CD4-positive, alpha-beta memory T cell (primary cell): ENCODE measurements around the gene STX1A. TPM values are rescaled to one million over a fixed set of nuclear protein-coding genes. Genes with fewer than 3 reads are reported as not detected.

ENCODE experiments used
- CTCF ChIA-PET: fragments of 350-600 bp; sonication (Branson Sonifier 250); formaldehyde crosslinking; loops from one replicate; lab custom pipeline; 2021; ENCODE audit warnings: inconsistent platforms; ENCODE audit not compliant: partially characterized antibody; lab: Charles Lee
- POLR2A ChIA-PET: fragments of 350-600 bp; sonication (Branson Sonifier 250); formaldehyde crosslinking; loops from one replicate; lab custom pipeline; 2021; ENCODE audit not compliant: partially characterized antibody; lab: Charles Lee
- DNase-seq, 5 donors: peaks; one replicate each; pipeline versions ENCODE4 v3.0.0 to v3.0.0-alpha.2; 2020 to 2022; ENCODE audit warnings: mixed read lengths in 1 of 5
- H3K27ac ChIP-seq: one replicate; pipeline ENCODE4 v1.7.0; 2013; ENCODE audit warnings: low read depth, low read length
- H3K27me3 ChIP-seq: 2 replicates; pipeline ENCODE4 v1.7.0; 2013; ENCODE audit warnings: mild to moderate bottlenecking, low read length, moderate library complexity; ENCODE audit not compliant: insufficient read depth
- H3K36me3 ChIP-seq: 2 replicates; pipeline ENCODE4 v1.7.0; 2013; ENCODE audit warnings: mild to moderate bottlenecking, low read length, moderate library complexity; ENCODE audit not compliant: insufficient read depth
- H3K4me1 ChIP-seq: 2 replicates; pipeline ENCODE4 v1.7.0; 2013; ENCODE audit warnings: mild to moderate bottlenecking, low read length, moderate library complexity; ENCODE audit not compliant: insufficient read depth
- H3K4me3 ChIP-seq, 2 donors: one replicate each; pipeline ENCODE4 v1.7.0; 2013; ENCODE audit warnings: low read length in 2 of 2, mild to moderate bottlenecking in 1 of 2
- H3K9me3 ChIP-seq, 2 donors: one replicate each; pipeline ENCODE4 v1.7.0; 2013; ENCODE audit warnings: low read length in 2 of 2, control low read depth in 1 of 2; ENCODE audit not compliant: control insufficient read depth in 1 of 2
- H3K27ac Mint-ChIP-seq, 7 donors: one replicate each; pipeline ENCODE4 v1.8.0; 2020 to 2021; ENCODE audit warnings: mixed read lengths in 7 of 7, mild to moderate bottlenecking in 6 of 7, inconsistent platforms in 3 of 7, moderate library complexity in 3 of 7
- H3K27me3 Mint-ChIP-seq, 2 donors: one replicate each; pipeline ENCODE4 v1.8.0; 2020 to 2021; ENCODE audit warnings: mixed read lengths in 2 of 2
- H3K36me3 Mint-ChIP-seq, 2 donors: one replicate each; pipeline ENCODE4 v1.8.0; 2020 to 2021; ENCODE audit warnings: mixed read lengths in 2 of 2, inconsistent platforms in 1 of 2, mild to moderate bottlenecking in 1 of 2
- H3K4me1 Mint-ChIP-seq, 4 donors: one replicate each; pipeline ENCODE4 v1.8.0; 2020 to 2021; ENCODE audit warnings: mixed read lengths in 4 of 4, mild to moderate bottlenecking in 1 of 4
- H3K4me3 Mint-ChIP-seq, 8 donors: one replicate each; pipeline ENCODE4 v1.8.0; 2020 to 2021; ENCODE audit warnings: mixed read lengths in 8 of 8, mild to moderate bottlenecking in 7 of 8, moderate library complexity in 6 of 8, inconsistent platforms in 3 of 8
- H3K9me3 Mint-ChIP-seq, 8 donors: one replicate each; pipeline ENCODE4 v1.8.0; 2020 to 2021; ENCODE audit warnings: mixed read lengths in 8 of 8, mild to moderate bottlenecking in 5 of 8, inconsistent platforms in 3 of 8, moderate library complexity in 1 of 8
- intact Hi-C: fragments of 100-400 bp; cut with micrococcal nuclease; formaldehyde crosslinking; loops from one replicate; pipeline ENCODE4 v1.15.1; 2023
- polyA plus RNA-seq, 2 donors: library from polyadenylated mRNA; unstranded; fragments of 300-500 nt; fragmentation: Illumina TruSeq; gene quantifications; one replicate each; pipeline ENCODE4 v1.2.3, GENCODE V29; 2021
- total RNA-seq, 2 experiments: library from RNA; stranded (reverse); gene quantifications; one replicate each; pipeline ENCODE4 v1.2.3, GENCODE V29; 2021

Gene STX1A
- total and polyA plus RNA-seq, 4 experiments from 2014 or later: 1.2 to 8.3 (median 5.4) TPM

DNA sequence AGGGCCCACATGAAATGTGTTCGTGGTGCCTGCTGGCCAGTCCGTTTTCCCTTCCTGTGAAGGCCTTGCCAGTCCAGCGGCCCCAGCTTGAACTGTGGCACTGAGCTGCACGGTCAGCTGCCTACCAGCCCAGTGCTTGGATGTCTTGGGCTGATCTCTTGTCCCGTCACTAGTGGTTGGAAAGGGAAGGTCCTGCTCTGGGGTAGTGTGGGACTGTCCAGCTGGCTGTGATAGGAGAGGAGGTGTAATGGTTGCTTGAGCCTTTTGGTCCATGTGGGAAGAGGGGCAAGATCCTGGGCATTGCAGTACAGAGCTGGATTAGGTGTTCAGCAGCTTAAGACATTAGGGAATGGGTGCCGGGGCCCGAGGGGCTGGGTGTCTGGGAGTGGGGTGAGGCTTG, 21.1 kb downstream of the STX1A start:
- DNase-seq: no peak
- intact Hi-C loops: no loop called here
- Histone ChIP-seq H3K27me3 (no peaks in the 10 kb centered on the region), H3K9me3 (no peaks in the 10 kb centered on the region), H3K4me1 (no peaks in the 10 kb centered on the region), H3K4me3 (no peak overlapping the region), H3K27ac (no peak overlapping the region), H3K36me3 (peaks cover 55% of the 10 kb centered on the region)
- H3K4me1 Mint-ChIP-seq: peaks cover 0 to 4% (median 3%) of the 10 kb centered on the region in 4 donors
- ChIA-PET CTCF (interaction anchor here (0.5 to 1.9 kb wide), 4 partner anchors 33 to 94 kb away, joined by 3 to 6 read pairs (median 4); no protein-coding TSS in a partner anchor), POLR2A (no interaction called here)
- no peak overlapping the region for H3K4me3 Mint-ChIP-seq
- H3K27me3 Mint-ChIP-seq: no peaks in the 10 kb centered on the region
- H3K9me3 Mint-ChIP-seq: peaks cover 0 to 3% (median 0%) of the 10 kb centered on the region in 8 donors
- H3K36me3 Mint-ChIP-seq: peaks cover 39 to 58% of the 10 kb centered on the region in 2 donors
- H3K27ac Mint-ChIP-seq: no peak overlapping the region

DNA sequence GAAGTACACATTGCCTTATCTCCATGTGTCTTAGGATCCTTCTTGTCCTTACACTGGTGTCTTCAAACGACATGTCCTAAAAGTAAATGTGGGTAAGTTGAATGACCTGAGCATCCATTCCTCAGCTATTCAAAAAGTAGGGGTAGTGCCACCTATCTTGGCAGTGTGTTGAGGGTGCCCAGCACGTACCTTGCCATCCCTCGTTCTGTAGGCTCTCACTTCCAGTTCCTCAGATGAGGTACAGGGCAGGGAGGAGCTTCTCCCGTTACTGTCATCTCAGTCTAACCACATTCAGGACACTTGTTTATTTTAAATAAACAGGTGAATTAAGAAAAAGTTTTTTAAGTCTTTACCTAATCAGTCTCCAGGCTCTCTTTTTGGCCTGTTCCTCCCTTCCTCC, 23.1 kb downstream of the STX1A start:
- Histone ChIP-seq H3K27me3 (no peaks in the 10 kb centered on the region), H3K9me3 (no peaks in the 10 kb centered on the region), H3K4me3 (no peak overlapping the region), H3K27ac (no peak overlapping the region), H3K36me3 (peaks cover 75% of the 10 kb centered on the region), H3K4me1 (no peaks in the 10 kb centered on the region)
- H3K4me3 Mint-ChIP-seq: no peak overlapping the region
- ChIA-PET CTCF (interaction anchor here (0.9 to 1.7 kb wide), 2 partner anchors 11 to 29 kb away, joined by 3 to 6 read pairs; no protein-coding TSS in a partner anchor), POLR2A (no interaction called here)
- peaks cover 0 to 3% (median 0%) of the 10 kb centered on the region in 8 donors for H3K9me3 Mint-ChIP-seq
- intact Hi-C loops: no loop called here
- no peak for DNase-seq
- peaks cover 0 to 2% (median under 1%) of the 10 kb centered on the region in 4 donors for H3K4me1 Mint-ChIP-seq
- H3K27me3 Mint-ChIP-seq: no peaks in the 10 kb centered on the region
- peak overlapping the region in 1 of 7 donors; percentile 7 for H3K27ac Mint-ChIP-seq
- peaks cover 52 to 59% of the 10 kb centered on the region in 2 donors for H3K36me3 Mint-ChIP-seq

DNA sequence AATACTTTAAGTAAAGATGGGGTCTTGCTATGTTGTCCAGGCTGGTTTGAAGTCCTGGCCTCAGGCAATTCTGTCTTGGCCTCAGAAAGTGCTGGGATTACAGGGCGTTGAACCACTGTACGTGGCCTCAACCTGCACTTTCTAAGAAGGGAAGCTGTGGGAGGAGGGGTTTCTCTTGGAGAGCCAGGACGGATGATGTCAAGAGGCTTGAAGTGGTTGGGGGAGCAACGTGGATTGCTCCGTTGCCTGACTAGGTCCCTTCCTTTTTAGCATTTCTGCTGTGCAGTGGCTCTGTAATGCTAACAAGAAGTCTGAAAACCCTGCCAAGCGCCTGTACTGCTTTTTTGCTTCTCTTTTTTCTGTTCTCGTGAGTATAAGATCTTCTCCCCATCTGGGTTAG, 28.8 kb downstream of the STX1A start:
- Histone ChIP-seq H3K9me3 (no peaks in the 10 kb centered on the region), H3K4me1 (no peaks in the 10 kb centered on the region), H3K36me3 (peaks cover 72% of the 10 kb centered on the region), H3K27me3 (no peaks in the 10 kb centered on the region), H3K27ac (no peak overlapping the region), H3K4me3 (no peak overlapping the region)
- no peak overlapping the region for H3K4me3 Mint-ChIP-seq
- intact Hi-C loops: no loop called here
- no peaks in the 10 kb centered on the region for H3K27me3 Mint-ChIP-seq
- CTCF ChIA-PET: no interaction called here
- peak overlapping the region in 1 of 7 donors; percentile 3 for H3K27ac Mint-ChIP-seq
- H3K9me3 Mint-ChIP-seq: peaks cover 0 to 1% (median 0%) of the 10 kb centered on the region in 8 donors
- H3K4me1 Mint-ChIP-seq: peaks cover 5 to 13% (median 9%) of the 10 kb centered on the region in 4 donors
- H3K36me3 Mint-ChIP-seq: peaks cover 57 to 64% of the 10 kb centered on the region in 2 donors
- no peak for DNase-seq
- POLR2A ChIA-PET: interaction anchor here (0.7 kb wide), 1 partner anchor 23 kb away, joined by 3 read pairs; the partner anchor contains the start of gene VPS37D

DNA sequence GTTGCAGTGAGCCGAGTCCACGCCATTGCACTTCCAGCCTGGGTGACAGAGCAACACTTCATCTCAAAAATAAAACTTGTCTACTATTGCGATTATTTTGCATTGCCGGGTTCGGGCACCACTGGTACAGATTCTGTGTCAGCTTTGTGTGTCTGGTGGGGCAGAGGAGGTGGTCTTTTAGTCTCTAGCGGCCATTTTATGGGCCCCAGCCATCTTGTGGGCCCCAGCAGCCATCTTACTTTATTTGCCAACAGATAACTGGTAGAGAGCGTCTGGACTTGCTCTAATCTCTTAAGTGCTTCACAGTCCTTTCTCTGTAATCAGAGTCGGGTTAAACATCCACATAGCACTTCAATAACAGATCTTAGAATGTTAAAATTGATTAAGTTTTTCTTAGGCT, 31.2 kb downstream of the STX1A start:
- Histone ChIP-seq H3K27ac (no peak overlapping the region), H3K27me3 (no peaks in the 10 kb centered on the region), H3K4me1 (peaks cover 6% of the 10 kb centered on the region), H3K9me3 (no peaks in the 10 kb centered on the region), H3K36me3 (peaks cover 51% of the 10 kb centered on the region), H3K4me3 (no peak overlapping the region)
- H3K27ac Mint-ChIP-seq: peak overlapping the region in 1 of 7 donors; percentile 60
- H3K9me3 Mint-ChIP-seq: peaks cover 0 to 1% (median 0%) of the 10 kb centered on the region in 8 donors
- H3K36me3 Mint-ChIP-seq: peaks cover 46 to 60% of the 10 kb centered on the region in 2 donors
- intact Hi-C loops: no loop called here
- DNase-seq: no peak
- H3K4me3 Mint-ChIP-seq: peak overlapping the region in 1 of 8 donors; percentile 31
- ChIA-PET POLR2A (no interaction called here), CTCF (no interaction called here)
- H3K4me1 Mint-ChIP-seq: peaks cover 6 to 27% (median 16%) of the 10 kb centered on the region in 4 donors
- H3K27me3 Mint-ChIP-seq: no peaks in the 10 kb centered on the region

DNA sequence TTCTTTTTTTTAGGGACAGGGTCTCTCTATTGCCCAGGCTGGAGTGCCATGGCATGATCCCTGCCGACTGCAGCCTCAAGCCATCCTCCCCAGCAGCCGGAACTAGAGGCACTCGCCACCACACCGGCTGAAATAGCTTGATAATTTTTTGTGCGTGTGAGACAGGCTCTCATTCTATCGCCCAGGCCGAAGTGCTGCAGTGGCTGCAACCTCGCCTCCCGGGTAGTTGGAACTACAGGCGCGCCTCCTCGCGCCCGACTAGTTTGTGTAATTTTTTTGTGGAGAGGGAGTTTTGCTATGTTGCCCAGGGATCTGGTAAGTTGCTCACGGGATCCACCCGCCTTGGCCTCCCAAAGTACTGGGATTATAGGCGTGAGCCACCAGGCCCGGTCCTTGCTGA, 34.2 kb downstream of the STX1A start:
- Histone ChIP-seq H3K27me3 (no peaks in the 10 kb centered on the region), H3K9me3 (no peaks in the 10 kb centered on the region), H3K36me3 (peaks cover 26% of the 10 kb centered on the region), H3K4me1 (peaks cover 28% of the 10 kb centered on the region), H3K4me3 (no peak overlapping the region), H3K27ac (no peak overlapping the region)
- ChIA-PET CTCF (no interaction called here), POLR2A (no interaction called here)
- Mint-ChIP-seq H3K4me1 (peaks cover 20 to 47% (median 34%) of the 10 kb centered on the region in 4 donors), H3K27ac (peak overlapping the region in 1 of 7 donors; percentile 50), H3K9me3 (peaks cover 0 to 1% (median 0%) of the 10 kb centered on the region in 8 donors), H3K27me3 (no peaks in the 10 kb centered on the region), H3K4me3 (peak overlapping the region in 6 of 8 donors; percentile 26 to 77 (median 64)), H3K36me3 (peaks cover 26 to 45% of the 10 kb centered on the region in 2 donors)
- intact Hi-C loops: no loop called here
- DNase-seq: no peak

DNA sequence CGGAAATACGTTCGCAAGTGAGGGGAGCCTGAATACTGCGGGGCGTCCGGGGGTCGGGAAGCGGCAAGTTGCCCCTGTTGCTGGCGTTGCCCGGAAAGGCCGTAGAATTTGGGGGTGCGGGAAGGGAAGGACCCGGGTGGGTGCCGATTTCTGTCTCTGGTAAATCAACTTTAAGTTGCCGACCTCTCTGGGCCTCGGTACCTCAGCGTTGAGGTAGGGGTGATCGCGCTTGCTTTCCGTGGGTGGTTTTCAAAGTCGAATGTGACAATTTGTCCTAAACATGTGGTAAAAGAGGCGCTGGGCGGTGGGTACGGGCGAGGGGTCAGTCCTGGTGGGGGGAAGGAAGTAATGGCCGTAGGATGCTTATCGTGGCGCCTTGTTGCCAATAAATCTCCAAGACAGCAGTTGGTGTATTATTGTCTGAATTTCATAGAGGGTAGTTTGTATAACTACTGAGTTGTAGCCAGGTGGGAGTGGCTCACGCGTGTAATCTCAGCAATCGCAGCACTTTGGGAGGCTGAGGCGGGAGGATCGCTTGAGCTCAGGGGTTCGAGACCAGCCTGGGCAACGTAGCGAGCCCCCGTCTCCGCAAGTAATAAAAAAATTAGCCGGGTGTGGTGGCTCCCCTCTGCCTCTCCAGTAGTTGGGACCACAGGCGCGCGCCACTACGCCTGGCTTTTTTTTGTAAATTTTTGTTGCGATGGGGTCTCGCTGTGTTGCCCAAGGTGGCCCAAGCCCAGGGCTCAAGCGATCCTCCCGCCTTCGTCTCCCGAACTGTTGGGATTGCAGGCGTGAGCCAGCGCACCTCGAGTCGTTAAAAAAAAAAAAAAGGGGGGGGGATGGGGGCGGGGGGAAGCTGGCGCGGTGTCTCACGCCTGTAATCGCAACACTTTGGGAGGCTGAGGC, 35.4 kb downstream of the STX1A start:
- peaks cover 18% of the 10 kb centered on the region for H3K36me3 ChIP-seq
- peaks cover 0 to 1% (median 0%) of the 10 kb centered on the region in 8 donors for H3K9me3 Mint-ChIP-seq
- intact Hi-C loops: loop anchor here (1.0 kb wide), 5 partner anchors 17 to 127 kb away; partner anchors contain the start of genes ABHD11, BCL7B, TBL2 and VPS37D
- H3K27me3 ChIP-seq: no peaks in the 10 kb centered on the region
- peaks cover 28% of the 10 kb centered on the region for H3K4me1 ChIP-seq
- CTCF ChIA-PET: no interaction called here
- peaks cover 19 to 47% (median 31%) of the 10 kb centered on the region in 4 donors for H3K4me1 Mint-ChIP-seq
- DNase-seq: no peak
- peak overlapping the region; percentile 94 to 97 (median 95) for H3K27ac Mint-ChIP-seq
- H3K4me3 Mint-ChIP-seq: peak overlapping the region; percentile 94 to 99 (median 96)
- no peaks in the 10 kb centered on the region for H3K9me3 ChIP-seq
- H3K27me3 Mint-ChIP-seq: no peaks in the 10 kb centered on the region
- H3K4me3 ChIP-seq: peak overlapping the region; percentile 89 to 98
- peaks cover 19 to 37% of the 10 kb centered on the region in 2 donors for H3K36me3 Mint-ChIP-seq
- POLR2A ChIA-PET: interaction anchor here (1.0 to 1.3 kb wide), 3 partner anchors 16 to 34 kb away, joined by 3 to 4 read pairs (median 3); no protein-coding TSS in a partner anchor
- H3K27ac ChIP-seq: peak overlapping the region; percentile 78
